ENCODE results near the gene HS6ST1. TPM values are rescaled to one million over a fixed set of nuclear protein-coding genes. Genes with fewer than 3 reads are reported as not detected.

Gene HS6ST1
- total RNA-seq, 1 donor, result 19.9 TPM

DNA sequence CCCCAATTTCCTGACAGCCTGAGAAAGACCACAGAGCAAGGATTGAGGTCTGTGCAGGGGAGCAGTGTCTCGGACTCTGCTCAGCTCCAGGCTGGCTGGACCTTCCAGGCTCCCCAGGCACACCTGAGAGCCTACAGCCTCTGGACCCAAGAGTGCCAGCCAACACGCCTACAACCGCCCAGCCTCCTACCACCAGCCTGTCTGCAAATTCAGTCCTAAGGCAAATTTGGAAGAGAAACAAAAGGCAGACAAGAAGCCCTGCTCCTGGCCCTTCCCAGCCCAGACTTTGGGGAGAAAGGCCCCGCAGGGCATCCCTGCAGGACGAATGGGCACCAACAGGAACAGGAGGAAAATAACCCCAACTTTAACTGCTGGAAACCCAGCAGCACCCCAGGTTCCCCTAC, 1.9 kb downstream of the HS6ST1 start:
- TF ChIP-seq, protein P1, sequence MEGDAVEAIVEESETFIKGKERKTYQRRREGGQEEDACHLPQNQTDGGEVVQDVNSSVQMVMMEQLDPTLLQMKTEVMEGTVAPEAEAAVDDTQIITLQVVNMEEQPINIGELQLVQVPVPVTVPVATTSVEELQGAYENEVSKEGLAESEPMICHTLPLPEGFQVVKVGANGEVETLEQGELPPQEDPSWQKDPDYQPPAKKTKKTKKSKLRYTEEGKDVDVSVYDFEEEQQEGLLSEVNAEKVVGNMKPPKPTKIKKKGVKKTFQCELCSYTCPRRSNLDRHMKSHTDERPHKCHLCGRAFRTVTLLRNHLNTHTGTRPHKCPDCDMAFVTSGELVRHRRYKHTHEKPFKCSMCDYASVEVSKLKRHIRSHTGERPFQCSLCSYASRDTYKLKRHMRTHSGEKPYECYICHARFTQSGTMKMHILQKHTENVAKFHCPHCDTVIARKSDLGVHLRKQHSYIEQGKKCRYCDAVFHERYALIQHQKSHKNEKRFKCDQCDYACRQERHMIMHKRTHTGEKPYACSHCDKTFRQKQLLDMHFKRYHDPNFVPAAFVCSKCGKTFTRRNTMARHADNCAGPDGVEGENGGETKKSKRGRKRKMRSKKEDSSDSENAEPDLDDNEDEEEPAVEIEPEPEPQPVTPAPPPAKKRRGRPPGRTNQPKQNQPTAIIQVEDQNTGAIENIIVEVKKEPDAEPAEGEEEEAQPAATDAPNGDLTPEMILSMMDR (IDR thresholded peaks at IDR 0.05; ENCODE audit: insufficient read depth, low read depth, low read length), result no peak
- no peak for DNase-seq (ENCODE audit: low read depth)
- peak overlapping the region; percentile 82 for H3K4me3 ChIP-seq (ENCODE audit: low read depth, low read length)

- peak overlapping the region; percentile 82 for H3K4me3 ChIP-seq (ENCODE audit: low read depth, low read length)
- TF ChIP-seq, protein P1 (IDR thresholded peaks at IDR 0.05; ENCODE audit: insufficient read depth, low read depth, low read length), result no peak
- DNase-seq (ENCODE audit: low read depth), result peak; percentile 45
Observed at GRCh38 chr2:128315829-128316776, 2.6 kb downstream of the HS6ST1 start.

- no peak for DNase-seq (ENCODE audit: low read depth)
- TF ChIP-seq, protein P1 (IDR thresholded peaks at IDR 0.05; ENCODE audit: insufficient read depth, low read depth, low read length), result no peak
- peak overlapping the region; percentile 7 for H3K4me3 ChIP-seq (ENCODE audit: low read depth, low read length)
Observed at GRCh38 chr2:128315122-128315828, 3.4 kb downstream of the HS6ST1 start.

- no peak for DNase-seq (ENCODE audit: low read depth)
- no peak overlapping the region for H3K4me3 ChIP-seq (ENCODE audit: low read depth, low read length)
- TF ChIP-seq, protein P1 (IDR thresholded peaks at IDR 0.05; ENCODE audit: insufficient read depth, low read depth, low read length), result no peak
Observed at GRCh38 chr2:128314348-128315121, 4.1 kb downstream of the HS6ST1 start.

DNA sequence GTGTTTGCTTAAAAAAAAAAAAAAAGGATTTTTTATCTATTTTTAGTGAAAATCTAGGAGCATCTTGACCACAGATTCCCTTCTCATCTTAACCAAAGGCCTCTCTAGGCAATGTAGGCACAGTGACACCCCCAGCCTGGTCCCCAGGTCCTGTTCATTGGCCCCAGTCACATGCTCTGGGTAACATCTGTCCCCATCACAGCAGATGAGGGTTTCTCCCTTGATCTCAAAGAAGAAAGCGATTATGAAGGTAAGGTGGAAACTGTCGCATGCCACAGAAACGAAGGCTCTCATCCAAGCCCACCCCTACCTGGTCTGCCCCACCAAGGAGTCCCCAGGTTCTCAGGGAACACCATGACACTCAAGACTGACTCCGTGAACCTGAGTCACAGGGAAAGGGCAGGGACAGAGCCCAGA, 4.7 kb downstream of the HS6ST1 start:
- no peak for DNase-seq (ENCODE audit: low read depth)
- no peak overlapping the region for H3K4me3 ChIP-seq (ENCODE audit: low read depth, low read length)
- TF ChIP-seq, protein P1 (IDR thresholded peaks at IDR 0.05; ENCODE audit: insufficient read depth, low read depth, low read length), result no peak

GRCh38 chr2:128313091-128313836, 5.4 kb downstream of the HS6ST1 start:
- peak; percentile 53 for DNase-seq (ENCODE audit: low read depth)
- TF ChIP-seq, protein P1 (IDR thresholded peaks at IDR 0.05; ENCODE audit: insufficient read depth, low read depth, low read length), result peak; percentile 58
- no peak overlapping the region for H3K4me3 ChIP-seq (ENCODE audit: low read depth, low read length)

Measured in fibroblast of villous mesenchyme (primary cell).